Upper lobe of left lung (tissue), 6 donors: Measurements from ENCODE around the gene TEX22. TPM values are rescaled to one million over a fixed set of nuclear protein-coding genes. Genes with fewer than 3 reads are reported as not detected.

Source experiments
- ATAC-seq, 2 donors: fragments of 200-7000 bp; cut with Tn5 transposase; one replicate each; pipeline ENCODE4 v1.9.1; 2022; ENCODE audit warnings: mild to moderate bottlenecking in 2 of 2, moderate library complexity in 2 of 2; ENCODE audit not compliant: low FRiP score in 2 of 2
- DNase-seq, 2 donors: peaks; one replicate each; pipeline ENCODE4 v3.0.0-alpha.2; 2019 to 2020
- H3K27ac ChIP-seq, 4 donors: fragments of 200-600 bp; sonication (generic); one replicate each; pipeline ENCODE4 v1.5.1; 2016 to 2019
- H3K27me3 ChIP-seq, 4 donors: fragments of 200-600 bp; sonication (generic); one replicate each; pipeline ENCODE4 v1.5.1; 2017 to 2019
- H3K36me3 ChIP-seq, 4 donors: fragments of 200-600 bp; sonication (generic); one replicate each; pipeline ENCODE4 v1.5.1; 2016 to 2019
- H3K4me1 ChIP-seq, 4 donors: fragments of 200-600 bp; sonication (generic); one replicate each; pipeline ENCODE4 v1.5.1; 2018 to 2019
- H3K4me3 ChIP-seq, 4 donors: fragments of 200-600 bp; sonication (generic); one replicate each; pipeline ENCODE4 v1.5.1; 2017 to 2019; ENCODE audit warnings: mild to moderate bottlenecking in 2 of 4, moderate library complexity in 1 of 4
- H3K9me3 ChIP-seq, 4 donors: fragments of 200-600 bp; sonication (generic); one replicate each; pipeline ENCODE4 v1.5.1; 2018 to 2019
- CTCF ChIP-seq, 6 experiments: fragments of 450-650 bp in 4 of 6; fragments of 200-600 bp in 2 of 6; sonication (generic) in 2 of 6; IDR thresholded peaks; one replicate each; pipeline ENCODE4 v1.5.1; 2016 to 2019; ENCODE audit warnings: antibody characterized with exemption in 6 of 6
- EP300 ChIP-seq, 4 donors: sonication (generic); formaldehyde crosslinking; IDR thresholded peaks; one replicate each; pipeline ENCODE4 v1.5.1; 2017; ENCODE audit warnings: antibody characterized with exemption in 4 of 4, control low read depth in 2 of 4
- POLR2A ChIP-seq, 4 donors: fragments of 450-650 bp; IDR thresholded peaks; one replicate each; pipeline ENCODE4 v1.5.1; 2016 to 2017; ENCODE audit warnings: antibody characterized with exemption in 4 of 4, mild to moderate bottlenecking in 2 of 4
- POLR2AphosphoS5 ChIP-seq, 2 donors: sonication (generic); formaldehyde crosslinking; IDR thresholded peaks; one replicate each; pipeline ENCODE4 v1.5.1; 2017; ENCODE audit warnings: antibody characterized with exemption in 2 of 2
- WGBS, 2 donors: methylation state at CpG; one replicate each; pipeline ENCODE4 v1.1.5; 2017 to 2018; 5-methylcytosine and 5-hydroxymethylcytosine counted together
- total RNA-seq, 6 donors: library from RNA; depleted of rRNA in 4 of 6; stranded (reverse); fragments of >200 nt in 4 of 6; gene quantifications; one replicate each; pipeline versions ENCODE4 v1.1.0 to v1.2.1, GENCODE V29; 2016 to 2021
- donor health status: DM: no; HTN: no; CAD: no; lungs with moderate emphysema.
- donor health status: DM: no; HTN: yes; CAD: no; lungs with severe emphysema.

Gene TEX22
- total RNA-seq, 6 donors from 2014 or later = 1.2 to 2.1 (median 1.9) TPM; not detected in 3

GRCh38 chr14:105355049-105355575, 43.2 kb upstream of the TEX22 start:
- H3K36me3 ChIP-seq = peaks cover 4 to 38% (median 24%) of the 10 kb centered on the region in 4 donors
- no peak overlapping the region for H3K27ac ChIP-seq
- WGBS, 2 donors = 90 to 94% methylated on average over 6 to 27 of the region's 27 CpGs
- H3K4me3 ChIP-seq = no peak overlapping the region
- DNase-seq (peak in 1 of 2 donors; percentile 83), ATAC-seq (no peak)
- H3K4me1 ChIP-seq = peaks cover 3 to 7% (median 5%) of the 10 kb centered on the region in 4 donors
- no peaks in the 10 kb centered on the region for H3K27me3 ChIP-seq
- TF ChIP-seq POLR2A (IDR thresholded peaks at IDR 0.05) (no peak), POLR2AphosphoS5 (IDR thresholded peaks at IDR 0.05) (no peak), CTCF (IDR thresholded peaks at IDR 0.05) (no peak), EP300 (IDR thresholded peaks at IDR 0.05) (no peak)
- no peaks in the 10 kb centered on the region for H3K9me3 ChIP-seq

DNA sequence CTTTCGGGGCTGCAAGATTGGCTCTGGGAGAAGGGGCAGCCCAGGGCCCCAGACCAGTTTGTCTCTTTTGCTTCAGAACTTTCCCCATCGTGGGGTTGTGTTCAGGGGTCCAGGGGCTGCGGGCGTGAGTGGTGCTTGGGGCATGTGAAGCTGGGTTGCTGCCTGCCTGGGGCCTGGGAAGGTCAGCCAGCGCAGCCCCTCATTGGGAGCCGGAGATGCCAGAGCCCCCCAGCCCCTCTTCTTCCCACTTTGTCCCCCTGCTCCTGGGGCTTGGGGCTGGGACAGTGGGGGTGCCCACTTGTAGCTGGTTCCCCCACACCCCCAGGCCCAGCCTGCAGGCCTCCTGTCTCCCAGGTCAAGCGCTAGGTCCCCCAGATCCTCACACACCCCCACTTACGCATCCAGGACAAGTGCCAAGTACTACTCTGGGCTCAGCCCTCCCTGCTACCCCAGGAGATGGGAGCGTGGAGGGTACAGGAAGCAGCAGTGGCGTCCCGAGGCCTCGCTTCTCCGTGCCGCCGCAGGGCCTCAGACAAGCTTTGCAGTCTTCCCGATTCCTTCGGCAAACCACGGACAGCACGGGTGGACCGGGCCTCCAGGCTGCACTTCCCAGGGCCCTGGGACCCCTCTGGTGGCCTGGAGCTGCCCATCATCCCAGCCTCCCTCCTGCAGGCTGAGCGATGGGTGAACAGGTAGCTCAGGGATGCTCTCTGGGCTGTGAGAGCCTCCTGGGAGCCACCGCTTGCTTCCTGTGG, 42.3 kb upstream of the TEX22 start:
- no peak for ATAC-seq

GRCh38 chr14:105356927-105357326, 41.4 kb upstream of the TEX22 start:
- no peak for ATAC-seq

More for the DNA sequence above, 42.3 kb upstream of the TEX22 start:
- Histone ChIP-seq H3K27ac (no peak overlapping the region), H3K27me3 (no peaks in the 10 kb centered on the region), H3K9me3 (no peaks in the 10 kb centered on the region), H3K4me3 (no peak overlapping the region), H3K36me3 (peaks cover 4 to 35% (median 27%) of the 10 kb centered on the region in 4 donors), H3K4me1 (peaks cover 3 to 7% (median 5%) of the 10 kb centered on the region in 4 donors)
- peak in 1 of 2 donors; percentile 77 for DNase-seq
- TF ChIP-seq POLR2AphosphoS5 (IDR thresholded peaks at IDR 0.05) = no peak
- no peak for TF ChIP-seq EP300 (IDR thresholded peaks at IDR 0.05)
- TF ChIP-seq CTCF (IDR thresholded peaks at IDR 0.05) = no peak
- no peak for TF ChIP-seq POLR2A (IDR thresholded peaks at IDR 0.05)
- WGBS, 2 donors = 91 to 94% methylated on average over 14 to 22 of the region's 22 CpGs

DNA sequence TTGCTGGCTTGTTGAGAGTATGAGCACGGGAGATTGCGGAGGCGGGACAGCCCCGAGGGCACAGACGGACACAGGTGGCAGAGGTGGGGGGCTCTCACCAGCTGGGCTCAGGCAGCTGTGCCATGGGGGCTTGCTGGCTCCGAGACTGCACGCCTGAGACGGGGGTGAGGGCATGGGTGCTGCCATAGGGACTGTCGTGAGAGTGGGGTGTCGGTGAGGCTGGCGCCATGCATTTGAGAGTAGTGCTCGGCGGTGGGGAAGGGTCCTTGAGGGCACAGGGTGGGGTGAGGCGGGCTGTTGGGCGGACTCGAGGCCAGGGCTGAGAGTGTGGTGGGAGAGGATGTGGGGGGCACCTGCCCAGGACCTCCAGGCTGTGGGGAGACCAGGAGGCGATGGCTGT, 40.7 kb upstream of the TEX22 start:
- H3K27ac ChIP-seq = no peak overlapping the region
- ATAC-seq = peak; percentile 17 to 28
- no peaks in the 10 kb centered on the region for H3K4me1 ChIP-seq
- H3K27me3 ChIP-seq = no peaks in the 10 kb centered on the region
- no peak for TF ChIP-seq POLR2AphosphoS5 (IDR thresholded peaks at IDR 0.05)
- no peak for TF ChIP-seq CTCF (IDR thresholded peaks at IDR 0.05)
- TF ChIP-seq POLR2A (IDR thresholded peaks at IDR 0.05) = no peak
- TF ChIP-seq EP300 (IDR thresholded peaks at IDR 0.05) = no peak
- no peaks in the 10 kb centered on the region for H3K9me3 ChIP-seq
- H3K4me3 ChIP-seq = no peak overlapping the region
- DNase-seq = peak in 1 of 2 donors; percentile 59
- WGBS, 2 donors = 96 to 99% methylated on average over 16 to 17 of the region's 17 CpGs
- H3K36me3 ChIP-seq = peaks cover 4 to 38% (median 30%) of the 10 kb centered on the region in 4 donors

More at GRCh38 chr14:105356927-105357326, 41.4 kb upstream of the TEX22 start:
- peaks cover 2 to 3% (median 3%) of the 10 kb centered on the region in 4 donors for H3K4me1 ChIP-seq
- WGBS, 2 donors = 93 to 94% methylated on average over 8 to 9 of the region's 9 CpGs
- no peak overlapping the region for H3K27ac ChIP-seq
- no peak overlapping the region for H3K4me3 ChIP-seq
- peaks cover 4 to 38% (median 30%) of the 10 kb centered on the region in 4 donors for H3K36me3 ChIP-seq
- no peaks in the 10 kb centered on the region for H3K27me3 ChIP-seq
- peak in 1 of 2 donors; percentile 62 for DNase-seq
- no peaks in the 10 kb centered on the region for H3K9me3 ChIP-seq
- TF ChIP-seq POLR2A (IDR thresholded peaks at IDR 0.05) (no peak), EP300 (IDR thresholded peaks at IDR 0.05) (no peak), CTCF (IDR thresholded peaks at IDR 0.05) (no peak), POLR2AphosphoS5 (IDR thresholded peaks at IDR 0.05) (no peak)
